Renal cortical epithelial cell (primary cell): ENCODE data around the gene MTMR12. TPM values are rescaled to one million over a fixed set of nuclear protein-coding genes. Genes with fewer than 3 reads are reported as not detected.

Source experiments
- DNase-seq: peaks from one replicate; pipeline ENCODE4 v3.0.0-alpha.2; 2011; ENCODE audit warnings: low read depth
- total RNA-seq: library from RNA; depleted of rRNA; stranded (reverse); fragments of >200 nt; gene quantifications from 2 replicates; pipeline ENCODE4 v1.2.3, GENCODE V29; 2014

Gene MTMR12
- total RNA-seq, 1 donor from 2014 or later = 61.3 TPM

- DNase-seq = no peak
Measured at GRCh38 chr5:32190095-32190494, 122.6 kb downstream of the MTMR12 start.

- no peak for DNase-seq
Measured at GRCh38 chr5:32187675-32188074, 125.1 kb downstream of the MTMR12 start.

GRCh38 chr5:32182463-32183063, 130.2 kb downstream of the MTMR12 start:
- no peak for DNase-seq

Other genes with a start within 250 kb of the MTMR12 start
- 99.7 and 110 TPM in 2 replicates for gene GOLPH3, start 138.6 kb downstream of the MTMR12 start, total RNA-seq
- gene ZFR, start 131.8 kb upstream of the MTMR12 start, total RNA-seq = 69.3 and 125 TPM in 2 replicates